22Rv1 (cell line): ENCODE data around the gene RBP5.

Experiments
- H3K27ac ChIP-seq: fragments of 450-650 bp; 2 replicates; pipeline ENCODE4 v1.5.1; 2017
- CTCF ChIP-seq: fragments of 450-650 bp; IDR thresholded peaks from 2 replicates; pipeline ENCODE4 v1.5.1; 2017; ENCODE audit warnings: mild to moderate bottlenecking
- ZFX ChIP-seq: fragments of 450-650 bp; IDR thresholded peaks from 2 replicates; pipeline ENCODE4 v1.6.1; 2017; ENCODE audit warnings: antibody characterized with exemption, borderline replicate concordance

The RBP5 gene

GRCh38 chr12:7092986-7093460, 35.7 kb downstream of the RBP5 start:
- H3K27ac ChIP-seq, result no peak overlapping the region
- no peak for TF ChIP-seq ZFX

- no peak within 1 kb of the TSS for H3K27ac ChIP-seq
- no peak for TF ChIP-seq ZFX
- TF ChIP-seq CTCF, result peak; percentile 97
These were observed 36.3 kb downstream of the RBP5 start, which contains the start of gene C1R for GRCh38 chr12:7092229-7092985. Gene C1R, minus strand, starts transcription at chr12:7092445. Its CDS starts 57 bp downstream, at chr12:7092388.

GRCh38 chr12:7091660-7092228, 36.9 kb downstream of the RBP5 start:
- H3K27ac ChIP-seq, result no peak overlapping the region
- no peak for TF ChIP-seq CTCF
- no peak for TF ChIP-seq ZFX

- TF ChIP-seq ZFX (no peak), CTCF (no peak)
- H3K27ac ChIP-seq, result no peak overlapping the region
These were observed 37.5 kb downstream of the RBP5 start for GRCh38 chr12:7091171-7091570.

GRCh38 chr12:7090222-7090998, 38.3 kb downstream of the RBP5 start:
- TF ChIP-seq ZFX (no peak), CTCF (no peak)
- no peak overlapping the region for H3K27ac ChIP-seq

- no peak for TF ChIP-seq CTCF
- TF ChIP-seq ZFX, result no peak
- no peak overlapping the region for H3K27ac ChIP-seq
These were observed 39.4 kb downstream of the RBP5 start for GRCh38 chr12:7089196-7089871.

- TF ChIP-seq ZFX, result no peak
- TF ChIP-seq CTCF, result no peak
- H3K27ac ChIP-seq, result no peak overlapping the region
These were observed 45.6 kb downstream of the RBP5 start for GRCh38 chr12:7083125-7083524.
